Measurements from ENCODE around the gene ANK2. TPM values are rescaled to one million over a fixed set of nuclear protein-coding genes. Genes with fewer than 3 reads are reported as not detected.

The ANK2 gene
- total RNA-seq, 2 experiments from 2014 or later, result 0.36 TPM; not detected in 1

DNA sequence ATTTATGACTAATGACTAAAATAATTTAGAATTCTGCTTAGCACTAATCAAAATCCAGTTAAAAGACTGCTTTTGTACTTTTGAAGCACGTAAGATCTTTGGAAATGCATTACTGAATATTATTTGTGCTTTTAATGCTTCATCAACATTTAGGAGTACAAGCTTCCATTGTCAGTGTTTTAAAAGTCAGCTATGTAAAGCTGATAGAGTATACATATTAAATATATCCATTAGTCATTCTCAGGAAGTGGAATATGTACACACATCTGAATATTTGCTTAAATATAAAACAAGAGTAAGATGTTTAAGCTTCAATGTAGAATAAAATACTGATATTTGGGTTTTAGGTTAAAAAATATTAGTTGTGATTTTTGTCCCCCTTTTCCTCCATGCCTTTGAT lies 54.1 kb downstream of the ANK2 start:
- DNase-seq, result no peak
- CTCF ChIA-PET, result no interaction called here
- H3K36me3 ChIP-seq (ENCODE audit: insufficient read depth, low read length), result no peaks in the 10 kb centered on the region

GRCh38 chr4:113106108-113106507 lies 56.7 kb downstream of the ANK2 start:
- H3K36me3 ChIP-seq (ENCODE audit: insufficient read depth, low read length), result no peaks in the 10 kb centered on the region
- intact Hi-C loops (cut with DNase I, micrococcal nuclease), result no loop called here
- CTCF ChIA-PET, result no interaction called here
- H3K27ac Mint-ChIP-seq, result no peak overlapping the region
- no peaks in the 10 kb centered on the region for H3K4me1 ChIP-seq (ENCODE audit: insufficient read depth, low read length)
- DNase-seq (no peak), ATAC-seq (ENCODE audit: poor library complexity) (no peak)
- TF ChIP-seq CTCF (IDR thresholded peaks at IDR 0.05), result no peak
- POLR2A ChIA-PET, result no interaction called here
- H3K4me1 Mint-ChIP-seq (ENCODE audit: low read depth), result no peaks in the 10 kb centered on the region
- no peaks in the 10 kb centered on the region for H3K27me3 ChIP-seq (ENCODE audit: control insufficient read depth in 1 of 2, insufficient read depth in 2 of 2, low read length in 2 of 2)
- H3K27me3 Mint-ChIP-seq, result peaks cover 7% of the 10 kb centered on the region
- H3K36me3 Mint-ChIP-seq (ENCODE audit: low read depth), result no peaks in the 10 kb centered on the region
- no peak overlapping the region for H3K4me3 ChIP-seq (ENCODE audit: low read length)
- H3K27ac ChIP-seq (ENCODE audit: low read depth in 1 of 2, low read length in 2 of 2), result no peak overlapping the region
- H3K9me3 ChIP-seq (ENCODE audit: control insufficient read depth in 1 of 2, insufficient read depth in 1 of 2, low read length in 2 of 2), result no peaks in the 10 kb centered on the region
- no peaks in the 10 kb centered on the region for H3K9me3 Mint-ChIP-seq
- H3K4me3 Mint-ChIP-seq, result no peak overlapping the region

More for the DNA sequence above, 54.1 kb downstream of the ANK2 start:
- H3K4me1 ChIP-seq (ENCODE audit: insufficient read depth, low read length), result no peaks in the 10 kb centered on the region
- H3K36me3 Mint-ChIP-seq (ENCODE audit: low read depth), result no peaks in the 10 kb centered on the region
- intact Hi-C loops (cut with DNase I, micrococcal nuclease), result no loop called here
- no peak for ATAC-seq (ENCODE audit: poor library complexity)
- H3K27ac ChIP-seq (ENCODE audit: low read depth in 1 of 2, low read length in 2 of 2), result no peak overlapping the region
- H3K9me3 Mint-ChIP-seq, result no peaks in the 10 kb centered on the region
- POLR2A ChIA-PET, result no interaction called here
- H3K27me3 ChIP-seq (ENCODE audit: control insufficient read depth in 1 of 2, insufficient read depth in 2 of 2, low read length in 2 of 2), result no peaks in the 10 kb centered on the region
- peaks cover 7% of the 10 kb centered on the region for H3K27me3 Mint-ChIP-seq
- no peak overlapping the region for H3K27ac Mint-ChIP-seq
- H3K4me1 Mint-ChIP-seq (ENCODE audit: low read depth), result no peaks in the 10 kb centered on the region
- no peaks in the 10 kb centered on the region for H3K9me3 ChIP-seq (ENCODE audit: control insufficient read depth in 1 of 2, insufficient read depth in 1 of 2, low read length in 2 of 2)
- H3K4me3 Mint-ChIP-seq, result no peak overlapping the region
- TF ChIP-seq CTCF (IDR thresholded peaks at IDR 0.05), result no peak
- H3K4me3 ChIP-seq (ENCODE audit: low read length), result no peak overlapping the region

DNA sequence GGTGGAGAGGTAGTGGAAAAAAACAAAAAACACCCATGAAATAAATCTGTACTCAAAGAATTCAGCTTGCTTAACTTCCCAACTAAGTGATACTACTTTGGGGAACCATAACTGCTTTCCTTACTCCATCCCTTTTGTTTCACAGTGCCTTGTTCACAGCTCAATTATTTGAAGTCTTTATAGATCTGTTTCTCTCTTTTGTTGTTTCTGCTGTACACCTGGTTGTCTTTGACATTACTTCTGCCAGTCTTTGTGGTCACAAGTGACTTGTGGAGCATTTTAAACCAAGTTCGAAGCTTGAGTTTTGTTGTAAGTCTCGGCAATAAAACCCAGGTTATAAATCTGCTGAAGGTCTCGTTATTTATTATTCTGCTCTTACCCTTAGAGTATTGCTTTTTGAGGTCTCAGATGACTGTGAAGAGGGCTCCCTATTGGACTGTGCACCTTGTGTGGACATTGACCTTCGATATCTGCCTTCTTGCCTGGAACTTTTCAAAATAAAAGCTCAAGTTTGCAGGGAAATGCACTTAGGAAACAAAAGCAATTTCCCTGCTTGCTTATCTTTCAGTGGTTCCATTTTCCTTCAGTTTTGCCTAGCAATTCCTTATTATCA lies 59.8 kb downstream of the ANK2 start:
- POLR2A ChIA-PET, result no interaction called here
- no peaks in the 10 kb centered on the region for H3K36me3 Mint-ChIP-seq (ENCODE audit: low read depth)
- ATAC-seq (ENCODE audit: poor library complexity) (no peak), DNase-seq (no peak)
- intact Hi-C loops (cut with DNase I, micrococcal nuclease), result no loop called here
- CTCF ChIA-PET, result interaction anchor here (1.4 kb wide), 1 partner anchor 10 kb away, joined by 4 read pairs; no protein-coding TSS in a partner anchor
- no peak overlapping the region for H3K27ac ChIP-seq (ENCODE audit: low read depth in 1 of 2, low read length in 2 of 2)
- H3K4me1 Mint-ChIP-seq (ENCODE audit: low read depth), result no peaks in the 10 kb centered on the region
- H3K4me1 ChIP-seq (ENCODE audit: insufficient read depth, low read length), result no peaks in the 10 kb centered on the region
- H3K4me3 ChIP-seq (ENCODE audit: low read length), result no peak overlapping the region
- no peak overlapping the region for H3K4me3 Mint-ChIP-seq
- H3K27me3 ChIP-seq (ENCODE audit: control insufficient read depth in 1 of 2, insufficient read depth in 2 of 2, low read length in 2 of 2), result no peaks in the 10 kb centered on the region
- H3K36me3 ChIP-seq (ENCODE audit: insufficient read depth, low read length), result no peaks in the 10 kb centered on the region
- no peak for TF ChIP-seq CTCF (IDR thresholded peaks at IDR 0.05)
- no peaks in the 10 kb centered on the region for H3K9me3 ChIP-seq (ENCODE audit: control insufficient read depth in 1 of 2, insufficient read depth in 1 of 2, low read length in 2 of 2)
- H3K9me3 Mint-ChIP-seq, result no peaks in the 10 kb centered on the region
- no peaks in the 10 kb centered on the region for H3K27me3 Mint-ChIP-seq
- no peak overlapping the region for H3K27ac Mint-ChIP-seq

Measured in CD4-positive, alpha-beta T cell (primary cell).